Measurements from ENCODE around the gene AOPEP. TPM values are rescaled to one million over a fixed set of nuclear protein-coding genes. Genes with fewer than 3 reads are reported as not detected.

AOPEP gene
- total and polyA plus RNA-seq, 2 of the 13 experiments (the other 11 are each of a cell fraction or from before 2014, with no cell fraction given) = 22.2 to 41.6 TPM

GRCh38 chr9:94908583-94909249, 182.2 kb downstream of the AOPEP start:
- ATAC-seq = no peak
- no TSS peak for BruUV-seq (replicated peaks)
- Histone ChIP-seq H3K36me3 (replicated peaks in 1 of 2; ENCODE audit: control insufficient read depth in 1 of 2, insufficient read depth in 2 of 2, low read length in 2 of 2) (no peaks in the 10 kb centered on the region), H3K9me3 (ENCODE audit: low read length) (no peaks in the 10 kb centered on the region), H3K9ac (ENCODE audit: insufficient read depth, low read depth, low read length) (no peak overlapping the region), H4K20me1 (ENCODE audit: insufficient read depth, low read length) (no peaks in the 10 kb centered on the region), H3K4me3 (replicated peaks in 1 of 3; ENCODE audit: insufficient read depth in 1 of 3, low read depth in 2 of 3, low read length in 3 of 3) (no peak overlapping the region), H3K4me1 (ENCODE audit: insufficient read depth, low read length) (peaks cover 82% of the 10 kb centered on the region), H3K4me2 (ENCODE audit: low read depth, low read length) (no peak overlapping the region), H3K27me3 (ENCODE audit: control insufficient read depth in 1 of 2, insufficient read depth in 2 of 2, low read length in 2 of 2) (no peaks in the 10 kb centered on the region), H3K79me2 (ENCODE audit: insufficient read depth, low read length) (no peaks in the 10 kb centered on the region), H3K27ac (ENCODE audit: extremely low read length, insufficient read depth, low read length) (no peak overlapping the region), H2AFZ (ENCODE audit: low read length) (no peak overlapping the region)
- TF ChIP-seq FOXK1 (CRISPR knock-in tag; IDR thresholded peaks at IDR 0.05; ENCODE audit: borderline replicate concordance, low read depth) (no peak), NKX3-1 (CRISPR knock-in tag; IDR thresholded peaks at IDR 0.05) (no peak), ZFP62 (CRISPR knock-in tag; IDR thresholded peaks at IDR 0.05) (no peak), KDM1A (CRISPR knock-in tag; IDR thresholded peaks at IDR 0.05) (no peak), ZNF33A (CRISPR knock-in tag; IDR thresholded peaks at IDR 0.05; ENCODE audit: borderline replicate concordance) (no peak), PCBP2 (optimal IDR thresholded peaks at IDR 0.05; ENCODE audit: low read depth, low read length, poor library complexity, severe bottlenecking) (no peak)
- FAIRE-seq = no peak
- POLR2A ChIA-PET = interaction anchor here (0.6 kb wide), 1 partner anchor 115 kb away, joined by 3 read pairs; no protein-coding TSS in a partner anchor
- CTCF ChIA-PET (ENCODE audit: low intra/inter-chr PET ratio, low total read pairs) = no interaction called here
- intact Hi-C loops (cut with micrococcal nuclease; ENCODE audit: unreplicated experiment) (loop anchor here (10.0 kb wide), 1 partner anchor 124 kb away; no protein-coding TSS in a partner anchor), in situ Hi-C loops (cut with HindIII; ENCODE audit: extremely low pct_ligation_motif_present, low pct_unique_long_range_greater_than_20kb) (no loop called here)
- no peak for DNase-seq (ENCODE audit: low spot score)
- WGBS (ENCODE audit: low lambda C conversion rate) = 85% methylated on average over 9 of the region's 9 CpGs

DNA sequence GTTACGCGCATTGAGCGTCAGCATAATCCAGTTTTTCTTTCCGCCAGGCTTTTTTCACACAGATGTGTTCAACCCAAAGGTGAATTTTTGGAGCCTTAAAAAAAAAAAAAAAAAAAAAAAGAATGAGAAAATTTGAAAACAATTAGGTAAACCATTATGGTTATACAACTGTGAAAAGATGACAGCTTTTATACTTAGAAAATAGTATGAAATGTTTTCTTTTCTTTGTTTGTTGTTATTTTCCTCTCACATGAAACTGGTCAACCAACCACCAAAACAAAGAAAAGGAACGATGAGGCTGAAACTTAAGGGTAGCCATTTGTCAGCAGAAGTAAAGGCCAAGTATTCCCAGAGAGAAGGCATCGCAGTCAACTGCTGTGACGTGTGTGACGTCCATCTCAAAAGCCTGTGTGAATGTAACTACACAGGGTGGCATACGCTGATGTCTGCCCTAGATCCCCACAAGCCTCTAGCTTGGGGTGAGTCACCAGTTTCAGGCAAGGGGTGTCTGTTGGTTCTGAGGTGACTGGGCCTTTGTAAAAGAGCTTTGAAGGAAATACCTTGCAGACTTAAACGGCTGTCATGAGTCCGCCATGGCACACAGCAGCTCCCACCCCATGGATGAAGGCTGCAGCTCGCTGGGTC, 182.9 kb downstream of the AOPEP start:
- CTCF ChIA-PET (ENCODE audit: low intra/inter-chr PET ratio, low total read pairs) = no interaction called here
- H3K27me3 ChIP-seq (ENCODE audit: control insufficient read depth in 1 of 2, insufficient read depth in 2 of 2, low read length in 2 of 2) = no peaks in the 10 kb centered on the region
- H3K79me2 ChIP-seq (ENCODE audit: insufficient read depth, low read length) = no peaks in the 10 kb centered on the region
- H3K4me3 ChIP-seq (replicated peaks in 1 of 3; ENCODE audit: insufficient read depth in 1 of 3, low read depth in 2 of 3, low read length in 3 of 3) = no peak overlapping the region
- no peak overlapping the region for H3K9ac ChIP-seq (ENCODE audit: insufficient read depth, low read depth, low read length)
- BruUV-seq (replicated peaks) = no TSS peak
- H3K4me2 ChIP-seq (ENCODE audit: low read depth, low read length) = no peak overlapping the region
- H3K9me3 ChIP-seq (ENCODE audit: low read length) = no peaks in the 10 kb centered on the region
- H3K36me3 ChIP-seq (replicated peaks in 1 of 2; ENCODE audit: control insufficient read depth in 1 of 2, insufficient read depth in 2 of 2, low read length in 2 of 2) = no peaks in the 10 kb centered on the region
- H3K4me1 ChIP-seq (ENCODE audit: insufficient read depth, low read length) = peaks cover 82% of the 10 kb centered on the region
- no peak for FAIRE-seq
- intact Hi-C loops (cut with micrococcal nuclease; ENCODE audit: unreplicated experiment) = loop anchor here (10.0 kb wide), 1 partner anchor 125 kb away; no protein-coding TSS in a partner anchor
- no peak overlapping the region for H2AFZ ChIP-seq (ENCODE audit: low read length)
- in situ Hi-C loops (cut with HindIII; ENCODE audit: extremely low pct_ligation_motif_present, low pct_unique_long_range_greater_than_20kb) = no loop called here
- DNase-seq (ENCODE audit: low spot score) = no peak
- TF ChIP-seq ZBTB33 (CRISPR knock-in tag; IDR thresholded peaks at IDR 0.05) (0 out of 2 replicates have a peak, but pooled peaks have one; percentile 18), ZNF674 (CRISPR knock-in tag; IDR thresholded peaks at IDR 0.05; ENCODE audit: low read depth) (no peak)
- H4K20me1 ChIP-seq (ENCODE audit: insufficient read depth, low read length) = no peaks in the 10 kb centered on the region
- POLR2A ChIA-PET = interaction anchor here (0.6 kb wide), 1 partner anchor 115 kb away, joined by 3 read pairs; no protein-coding TSS in a partner anchor
- H3K27ac ChIP-seq (ENCODE audit: extremely low read length, insufficient read depth, low read length) = no peak overlapping the region
- no peak for ATAC-seq
- WGBS (ENCODE audit: low lambda C conversion rate) = 95% methylated on average over 12 of the region's 12 CpGs
